HEK293T (cell line): ENCODE results near the gene ANHX.
"Not testable (repeated sequence)": the region's sequence is repeated elsewhere in the genome, so short reads cannot be mapped to it uniquely, and the experiment has no call there.

Source experiments
- CTCF ChIA-PET: fragments of 350-600 bp; formaldehyde crosslinking; extraction: SDS; loops from one replicate; lab custom pipeline; 2021; ENCODE audit warnings: antibody characterized with exemption, inconsistent platforms; lab: Yijun Ruan, JAX
- POLR2A ChIA-PET: fragments of 350-600 bp; formaldehyde crosslinking; extraction: SDS; loops from one replicate; lab custom pipeline; 2020; ENCODE audit warnings: antibody characterized with exemption, inconsistent platforms; lab: Yijun Ruan, JAX
- DNase-seq: peaks from one replicate; pipeline ENCODE4 v3.0.0; 2012; ENCODE audit warnings: mixed read lengths; ENCODE audit errors: extremely low spot score
- ARNT ChIP-seq: fragments of 450-650 bp; IDR thresholded peaks from 2 replicates; pipeline ENCODE4 v1.6.1; 2017; ENCODE audit warnings: mild to moderate bottlenecking
- BHLHE40 ChIP-seq: fragments of 450-650 bp; IDR thresholded peaks from 2 replicates; pipeline ENCODE4 v1.6.1; 2016; ENCODE audit warnings: mild to moderate bottlenecking, moderate library complexity, borderline replicate concordance
- CTBP1 ChIP-seq: fragments of 450-650 bp; IDR thresholded peaks from 2 replicates; pipeline ENCODE4 v1.6.1; 2016; ENCODE audit warnings: borderline replicate concordance
- ELF4 ChIP-seq: fragments of 450-650 bp; IDR thresholded peaks from 2 replicates; pipeline ENCODE4 v1.6.1; 2017; ENCODE audit warnings: antibody characterized with exemption
- FOXA1 ChIP-seq: fragments of 450-650 bp; IDR thresholded peaks from 2 replicates; pipeline ENCODE4 v1.6.1; 2016; ENCODE audit warnings: mild to moderate bottlenecking
- FOXK2 ChIP-seq: fragments of 450-650 bp; IDR thresholded peaks from 2 replicates; pipeline ENCODE4 v1.6.1; 2016; ENCODE audit warnings: mild to moderate bottlenecking
- FOXM1 ChIP-seq: fragments of 450-650 bp; IDR thresholded peaks from 2 replicates; pipeline ENCODE4 v1.6.1; 2017; ENCODE audit warnings: mild to moderate bottlenecking, borderline replicate concordance
- HDGF ChIP-seq: fragments of 450-650 bp; IDR thresholded peaks from 2 replicates; pipeline ENCODE4 v1.6.1; 2017; ENCODE audit warnings: antibody characterized with exemption, borderline replicate concordance
- L3MBTL2 ChIP-seq: fragments of 450-650 bp; conservative IDR thresholded peaks from 2 replicates; pipeline ENCODE4 v1.6.1; 2016; ENCODE audit warnings: mild to moderate bottlenecking
- LEF1 ChIP-seq: fragments of 450-650 bp; IDR thresholded peaks from 2 replicates; pipeline ENCODE4 v1.6.1; 2017; ENCODE audit warnings: mild to moderate bottlenecking, borderline replicate concordance
- NFRKB ChIP-seq: fragments of 450-650 bp; IDR thresholded peaks from 2 replicates; pipeline ENCODE4 v1.6.1; 2016; ENCODE audit warnings: mild to moderate bottlenecking, moderate library complexity
- PKNOX1 ChIP-seq: fragments of 450-650 bp; IDR thresholded peaks from 2 replicates; pipeline ENCODE4 v1.6.1; 2016
- SP1 ChIP-seq: fragments of 450-650 bp; IDR thresholded peaks from 2 replicates; pipeline ENCODE4 v1.6.1; 2017
- SUZ12 ChIP-seq: fragments of 450-650 bp; IDR thresholded peaks from 2 replicates; pipeline ENCODE4 v1.6.1; 2016; ENCODE audit warnings: mild to moderate bottlenecking
- TARDBP ChIP-seq: fragments of 450-650 bp; IDR thresholded peaks from 2 replicates; pipeline ENCODE4 v1.6.1; 2016
- ZNF384 ChIP-seq: fragments of 450-650 bp; IDR thresholded peaks from 2 replicates; pipeline ENCODE4 v1.6.1; 2016

The ANHX gene

GRCh38 chr12:133235401-133236112 lies at the start of gene ANHX:
Gene ANHX (minus strand): TSS chr12:133235877. CDS start chr12:133234356, 1,521 bp downstream.
- ChIA-PET CTCF (no interaction called here), POLR2A (no interaction called here)
- no peak for DNase-seq
- no peak for TF ChIP-seq NFRKB
- no peak for TF ChIP-seq HDGF
- TF ChIP-seq SUZ12: no peak
- no peak for TF ChIP-seq FOXM1
- no peak for TF ChIP-seq PKNOX1
- no peak for TF ChIP-seq FOXA1
- no peak for TF ChIP-seq LEF1
- no peak for TF ChIP-seq FOXK2
- no peak for TF ChIP-seq BHLHE40
- no peak for TF ChIP-seq ARNT
- TF ChIP-seq TARDBP: no peak
- TF ChIP-seq ZNF384: no peak
- no peak for TF ChIP-seq CTBP1
- TF ChIP-seq ELF4: no peak
- TF ChIP-seq SP1: no peak
- no peak for TF ChIP-seq L3MBTL2

- CTCF ChIA-PET, DNase-seq, POLR2A ChIA-PET: not testable (repeated sequence)
Observed at GRCh38 chr12:133264668-133265067, 29.0 kb upstream of the ANHX start.

GRCh38 chr12:133264173-133264572 lies 28.5 kb upstream of the ANHX start:
- ChIA-PET POLR2A (no interaction called here), CTCF (no interaction called here)
- no peak for TF ChIP-seq BHLHE40
- TF ChIP-seq SP1: no peak
- no peak for TF ChIP-seq PKNOX1
- no peak for TF ChIP-seq ZNF384
- TF ChIP-seq FOXM1: no peak
- TF ChIP-seq ELF4: no peak
- TF ChIP-seq CTBP1: no peak
- TF ChIP-seq ARNT: no peak
- DNase-seq: no peak

- CTCF ChIA-PET: no interaction called here
- POLR2A ChIA-PET: no interaction called here
- no peak for DNase-seq
- TF ChIP-seq BHLHE40: no peak
- no peak for TF ChIP-seq SUZ12
- TF ChIP-seq L3MBTL2: no peak
- no peak for TF ChIP-seq TARDBP
- TF ChIP-seq NFRKB: no peak
- TF ChIP-seq SP1: no peak
- no peak for TF ChIP-seq HDGF
- TF ChIP-seq ZNF384: no peak
- TF ChIP-seq ARNT: no peak
- TF ChIP-seq ELF4: no peak
- no peak for TF ChIP-seq FOXA1
- no peak for TF ChIP-seq PKNOX1
- no peak for TF ChIP-seq LEF1
- TF ChIP-seq FOXK2: no peak
Observed at GRCh38 chr12:133256321-133256720, 20.6 kb upstream of the ANHX start.

GRCh38 chr12:133255833-133256232 lies 20.2 kb upstream of the ANHX start:
- DNase-seq, CTCF ChIA-PET, POLR2A ChIA-PET: not testable (repeated sequence)

GRCh38 chr12:133251732-133252131 lies 16.1 kb upstream of the ANHX start:
- CTCF ChIA-PET: no interaction called here
- POLR2A ChIA-PET: no interaction called here
- DNase-seq: no peak
- TF ChIP-seq FOXK2: no peak

GRCh38 chr12:133236556-133236955 lies 879 bp upstream of the ANHX start:
- ChIA-PET POLR2A (no interaction called here), CTCF (no interaction called here)
- TF ChIP-seq TARDBP (no peak), ARNT (no peak), FOXM1 (no peak), SUZ12 (no peak), FOXA1 (no peak), NFRKB (no peak)
- DNase-seq: no peak
